ENCODE data around the gene SEZ6L.

The SEZ6L gene

GRCh38 chr22:26169315-26170111, at the start of gene SEZ6L:
Gene SEZ6L (plus strand): TSS chr22:26169462. CDS start chr22:26169670, 208 bp downstream.
- no peak for DNase-seq

DNA sequence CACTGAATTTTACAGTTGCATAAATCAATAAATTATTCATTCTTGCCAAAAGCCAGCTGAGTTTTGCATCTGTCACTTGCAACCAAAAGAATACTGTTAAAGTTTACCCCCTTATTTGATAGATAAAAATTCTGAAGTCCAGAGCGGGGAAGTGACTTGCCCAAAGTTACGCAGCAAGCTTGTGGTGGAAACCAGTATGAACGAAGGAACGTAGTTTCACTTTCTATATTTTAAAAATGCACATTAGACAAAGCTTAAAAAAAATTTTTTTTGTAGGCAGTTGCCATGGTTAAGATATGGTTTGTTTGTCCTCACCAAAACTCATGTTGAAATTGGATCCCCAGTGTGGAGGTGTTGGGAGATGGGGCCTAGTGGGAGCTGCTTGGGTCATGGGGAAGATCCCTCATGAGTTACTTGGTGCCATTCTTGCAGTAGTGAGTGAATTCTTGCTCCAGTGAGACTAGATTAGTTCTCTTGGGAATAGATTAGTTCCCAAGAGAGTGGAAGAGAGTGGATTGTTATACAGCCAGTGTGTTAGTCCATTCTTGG, 46.3 kb upstream of the SEZ6L start:
- no peak for DNase-seq

- DNase-seq, result no peak
Observed at GRCh38 chr22:26124991-26125725, 44.1 kb upstream of the SEZ6L start.

DNA sequence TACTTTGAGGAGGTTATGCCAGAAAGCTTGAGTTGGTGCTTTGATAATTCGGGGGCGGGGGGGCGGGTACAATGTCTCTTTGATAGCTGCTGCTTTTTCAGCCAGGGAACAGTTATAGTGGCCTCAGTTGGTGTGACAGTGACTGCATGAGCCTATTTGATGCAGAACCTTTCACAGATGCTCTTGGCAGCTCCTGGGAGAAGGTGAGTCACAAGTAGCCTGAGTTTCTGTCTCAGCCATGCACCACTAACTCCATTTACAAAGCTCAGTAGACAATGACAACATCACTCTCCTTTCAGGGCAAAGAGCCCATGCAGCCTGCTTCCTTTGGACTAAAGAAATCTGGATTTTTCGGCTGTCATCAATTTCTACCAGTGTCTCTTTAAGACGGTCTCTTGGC, 42.1 kb upstream of the SEZ6L start:
- no peak for DNase-seq

DNA sequence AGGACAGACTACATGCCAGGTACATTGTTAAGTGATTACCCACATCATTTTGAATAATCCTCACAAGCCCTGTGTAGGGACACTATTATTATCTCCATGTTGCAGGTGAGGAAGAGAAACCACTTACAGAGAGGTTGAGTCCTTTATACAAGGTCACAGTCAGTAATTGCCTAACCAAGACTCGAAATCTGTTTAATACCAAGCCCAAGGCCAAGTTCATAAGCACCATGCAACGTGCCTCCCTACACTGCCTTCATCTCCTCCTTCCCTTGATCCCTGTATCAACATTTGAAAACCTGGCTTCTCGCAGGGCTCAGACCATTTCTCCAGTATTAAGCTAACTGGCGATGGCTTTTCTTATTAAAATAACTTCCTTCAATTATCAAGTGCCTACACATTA, 41.7 kb upstream of the SEZ6L start:
- no peak for DNase-seq

DNA sequence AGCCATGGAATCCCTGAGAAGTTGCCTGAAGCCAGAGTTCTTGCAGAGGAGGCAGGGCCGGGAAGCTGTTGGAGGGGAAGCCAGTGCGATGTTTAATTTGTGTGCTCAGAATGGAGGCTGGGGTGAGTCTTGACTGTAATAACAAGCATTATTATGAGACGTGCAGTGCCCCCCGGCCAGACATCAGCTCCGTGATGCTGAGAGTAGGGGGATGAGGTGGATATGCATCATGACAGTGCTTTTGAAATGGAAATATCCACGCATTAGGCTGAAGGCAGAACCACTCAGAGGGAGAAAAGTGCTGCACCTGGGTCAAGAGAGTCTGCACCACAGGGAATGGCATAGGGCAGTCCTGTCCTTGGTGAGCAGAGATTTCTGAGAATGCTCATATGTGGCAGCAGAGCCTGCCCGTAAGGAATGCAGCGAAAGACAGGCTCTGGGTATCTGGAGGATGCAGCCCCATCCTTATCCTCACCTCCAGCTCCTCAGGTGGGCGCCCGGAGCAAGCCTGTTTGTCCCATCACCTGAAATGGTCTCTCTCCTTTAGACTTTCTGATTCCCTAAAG, 37.6 kb upstream of the SEZ6L start:
- no peak for DNase-seq

DNA sequence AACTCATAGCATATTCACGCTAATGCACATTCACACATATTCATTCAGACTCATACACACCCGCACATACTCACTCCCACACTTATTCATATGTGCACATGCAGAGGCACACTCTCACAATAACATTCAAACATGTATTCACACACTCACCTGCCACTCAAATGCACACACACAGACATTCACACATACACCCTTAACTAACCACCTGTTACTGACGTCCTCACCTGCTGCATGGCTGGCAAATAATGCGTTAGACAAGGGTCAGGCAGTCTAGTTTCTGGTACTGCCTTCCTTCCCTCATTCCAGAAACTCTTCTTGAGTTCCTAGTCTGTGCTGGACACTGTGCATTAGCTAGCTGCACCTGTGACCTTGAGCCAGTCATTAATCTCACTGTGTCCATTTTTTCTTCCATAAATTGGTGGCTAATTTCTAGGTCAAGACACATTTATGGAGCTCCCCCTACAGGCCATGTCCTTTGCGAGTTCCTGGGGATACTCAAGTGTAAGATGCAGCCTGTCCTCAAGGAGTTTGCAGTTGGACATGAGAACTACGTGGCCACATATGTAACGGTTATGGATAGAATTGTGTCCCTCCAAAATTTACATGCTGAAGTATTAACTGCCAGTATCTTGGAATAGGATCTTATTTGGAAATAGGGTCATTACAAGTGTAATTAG, 34.5 kb upstream of the SEZ6L start:
- no peak for DNase-seq

- no peak for DNase-seq
Observed at GRCh38 chr22:26135806-26136205, 33.5 kb upstream of the SEZ6L start.

DNA sequence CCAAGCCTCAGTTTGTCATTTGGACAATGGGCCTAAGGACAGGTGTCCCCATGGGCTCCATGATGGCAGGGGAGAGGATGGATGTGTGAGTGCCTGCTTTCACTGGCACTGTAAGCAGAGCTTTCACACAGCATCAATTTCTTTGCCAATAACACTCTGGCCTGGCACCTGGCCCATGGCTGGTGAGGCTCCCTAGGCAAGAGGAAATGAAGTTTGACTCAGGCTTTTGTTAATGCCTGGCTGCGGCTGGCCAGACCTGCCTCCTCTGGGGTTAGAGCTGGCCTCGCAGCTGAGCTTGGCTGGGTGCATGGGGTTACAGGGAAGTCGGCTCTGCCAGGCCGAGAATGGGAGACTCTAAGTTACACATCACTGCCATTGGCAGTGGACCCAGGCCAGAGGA, 30.0 kb upstream of the SEZ6L start:
- no peak for DNase-seq

GRCh38 chr22:26141831-26142230, 27.4 kb upstream of the SEZ6L start:
- no peak for DNase-seq

- DNase-seq, result no peak
Observed at GRCh38 chr22:26143806-26144325, 25.4 kb upstream of the SEZ6L start.

- DNase-seq, result no peak
Observed at GRCh38 chr22:26159886-26160285, 9.4 kb upstream of the SEZ6L start.

DNA sequence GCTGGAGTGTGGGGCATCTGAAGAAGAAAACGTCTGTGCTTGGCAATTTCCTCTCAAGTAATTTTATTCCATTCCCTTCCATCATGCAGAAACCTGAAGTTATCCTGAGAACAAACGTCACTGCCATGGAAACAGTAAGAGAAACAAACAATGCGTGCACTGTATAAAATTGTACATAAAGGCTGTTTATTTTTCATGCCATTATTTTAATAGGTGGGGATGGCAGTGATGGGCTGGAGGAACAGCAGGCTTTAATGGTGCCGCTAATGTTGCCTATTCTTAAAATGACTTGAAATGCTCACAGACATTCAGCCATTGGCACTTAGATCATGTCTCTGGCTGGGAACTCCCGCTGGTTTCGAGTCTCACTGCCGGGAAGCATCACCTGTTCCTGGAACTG, 7.5 kb upstream of the SEZ6L start:
- DNase-seq, result no peak

DNA sequence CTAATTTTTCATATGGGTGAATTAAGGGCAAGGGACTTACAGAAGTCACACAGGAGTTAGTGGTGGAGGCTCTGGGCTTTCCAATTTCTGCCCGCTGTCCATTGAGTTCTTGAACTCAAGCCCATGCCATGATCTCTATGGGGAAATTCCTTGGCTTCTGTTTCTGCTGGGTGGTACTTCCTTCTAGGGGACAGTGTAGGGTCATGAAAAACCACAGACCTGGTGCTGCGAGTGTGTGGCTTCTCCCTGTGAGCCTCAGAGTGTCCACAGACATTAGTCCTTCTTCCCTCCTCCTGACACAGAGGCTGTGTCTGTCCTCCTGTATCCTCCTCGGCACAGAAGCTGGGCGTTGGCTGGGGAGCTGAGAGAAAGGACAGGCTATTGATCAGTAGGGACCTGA, 6.3 kb upstream of the SEZ6L start:
- DNase-seq, result no peak

DNA sequence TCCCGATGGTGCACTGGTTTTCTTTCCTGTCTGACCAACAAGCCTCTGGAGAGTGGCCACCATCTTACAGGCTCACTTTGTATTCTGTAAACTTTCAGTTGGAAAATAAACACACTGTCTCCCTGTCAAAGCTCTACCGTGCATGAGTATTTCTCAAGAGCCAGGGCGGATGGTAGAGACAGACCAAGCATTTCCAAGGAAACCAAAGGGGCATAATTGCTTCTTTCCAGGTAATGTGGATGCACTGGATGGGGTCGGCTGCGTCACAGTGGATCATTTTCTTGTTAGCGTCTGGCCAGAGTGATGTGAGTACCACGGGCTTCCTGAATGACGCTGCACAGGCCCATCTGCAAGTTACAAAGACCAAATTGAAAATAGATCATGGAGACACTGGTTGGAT, 5.1 kb upstream of the SEZ6L start:
- DNase-seq, result no peak

DNA sequence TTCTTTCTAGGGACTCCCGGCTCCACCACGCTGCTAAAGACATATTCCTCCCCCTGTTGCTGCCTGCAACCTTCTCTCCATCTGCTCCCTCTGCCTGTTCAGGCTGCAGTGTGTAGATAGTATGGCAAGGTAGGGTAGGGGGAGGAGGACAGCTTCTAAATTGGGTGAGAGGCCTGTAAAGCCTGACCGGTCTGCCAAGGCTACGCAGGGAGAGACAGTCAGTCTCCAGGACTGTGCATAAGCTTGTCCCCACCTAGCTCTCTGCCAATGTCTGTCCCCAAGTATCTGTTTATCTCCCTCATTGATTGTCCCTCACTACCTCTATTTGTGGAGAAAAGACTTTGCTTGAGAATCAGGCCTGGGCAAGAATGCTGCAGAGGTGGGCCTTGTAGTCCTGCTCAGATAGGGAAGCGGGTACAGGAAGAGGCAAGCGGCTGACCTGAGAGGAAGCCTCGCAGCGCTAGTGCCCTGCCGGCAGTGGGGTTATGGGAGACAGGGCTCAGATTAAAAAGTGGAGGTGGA, 871 bp upstream of the SEZ6L start:
- no peak for DNase-seq

DNA sequence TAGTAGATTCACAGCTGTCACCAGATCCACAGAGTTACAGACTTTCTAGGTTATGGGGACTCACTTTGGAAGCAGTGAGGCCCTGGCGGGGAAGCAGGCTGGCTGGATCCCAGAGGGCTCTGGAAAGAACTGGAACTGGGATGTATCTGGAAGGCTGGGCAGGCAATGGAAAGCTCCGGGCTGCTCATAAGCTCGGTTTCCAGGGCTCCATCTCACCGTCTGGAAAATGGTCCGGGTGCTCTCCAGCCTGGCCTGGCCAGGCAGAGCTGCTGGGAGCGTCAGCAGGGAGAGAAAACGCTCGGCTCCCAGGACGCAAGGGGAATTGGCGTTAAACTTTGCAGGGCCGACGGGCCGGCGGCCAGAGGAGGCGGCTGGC, 335 bp upstream of the SEZ6L start:
- DNase-seq, result no peak

GRCh38 chr22:26170112-26170492, 840 bp downstream of the SEZ6L start:
- DNase-seq, result no peak

DNA sequence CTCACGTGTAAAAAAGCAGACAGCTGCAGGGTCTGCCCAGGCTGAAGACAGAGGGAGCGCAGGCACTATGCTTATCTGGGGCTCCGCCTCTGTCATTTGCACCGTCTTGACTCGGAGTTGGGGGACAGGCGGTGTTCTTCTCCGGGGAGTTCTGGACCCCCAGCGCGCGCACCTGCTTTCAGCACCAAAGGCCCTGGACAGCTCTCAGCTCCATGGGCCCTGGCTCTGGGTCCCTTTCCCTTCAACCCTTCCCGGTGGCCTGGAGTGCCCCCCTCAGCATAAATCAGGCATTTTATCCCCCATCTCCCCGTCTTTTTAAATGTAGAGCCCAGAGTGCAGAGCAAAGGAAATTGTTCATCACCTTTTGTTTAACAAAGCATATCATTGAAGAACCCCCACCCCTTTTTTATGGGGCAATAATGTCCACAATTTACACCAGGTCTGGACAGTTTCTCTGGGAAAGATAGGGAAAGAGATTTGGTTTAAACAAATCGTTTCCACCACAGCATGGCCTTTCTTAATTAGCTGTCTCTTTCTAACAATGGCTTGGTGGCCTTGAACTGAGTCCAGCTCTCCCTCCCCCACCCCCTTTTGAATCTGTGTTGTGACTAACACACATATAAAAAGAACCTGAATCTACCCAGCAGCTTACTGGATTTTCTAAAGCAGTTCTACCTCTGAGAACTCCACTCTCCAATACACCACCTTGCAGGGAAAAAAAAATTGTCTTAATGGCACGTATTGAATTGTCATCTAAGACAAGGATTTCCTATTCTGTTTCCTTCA, 1.7 kb downstream of the SEZ6L start:
- no peak for DNase-seq

DNA sequence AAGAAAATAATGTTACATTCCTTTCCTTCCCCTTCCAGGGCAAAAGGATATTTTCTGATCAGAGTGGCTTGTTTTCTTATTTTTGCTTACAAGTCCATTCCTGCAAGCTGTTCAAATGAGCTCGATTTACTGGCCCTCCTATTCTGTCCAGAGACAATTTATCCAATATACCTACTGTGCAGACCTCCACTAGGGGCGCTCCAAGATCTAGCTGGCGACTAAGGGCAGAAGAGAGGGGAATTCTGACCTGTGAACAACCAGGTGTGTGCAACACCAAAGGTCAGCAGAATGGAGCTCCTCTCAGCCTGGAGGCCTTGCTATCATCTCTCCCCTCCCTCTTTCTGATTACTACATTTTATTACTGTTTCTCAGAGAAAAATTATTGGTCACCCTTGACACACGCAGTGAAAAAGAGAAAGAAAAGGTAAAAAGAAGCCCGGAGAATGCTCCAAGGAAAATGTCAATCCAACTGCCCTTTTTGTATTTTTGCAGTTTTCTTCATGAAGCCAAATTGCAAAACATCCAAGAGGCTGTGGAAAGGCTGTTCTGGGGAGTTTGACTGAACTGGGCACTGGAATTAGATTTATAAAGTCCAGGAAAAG, 3.2 kb downstream of the SEZ6L start:
- DNase-seq, result peak; percentile 6

- no peak for DNase-seq
Observed at GRCh38 chr22:26174280-26174679, 5.0 kb downstream of the SEZ6L start.

DNA sequence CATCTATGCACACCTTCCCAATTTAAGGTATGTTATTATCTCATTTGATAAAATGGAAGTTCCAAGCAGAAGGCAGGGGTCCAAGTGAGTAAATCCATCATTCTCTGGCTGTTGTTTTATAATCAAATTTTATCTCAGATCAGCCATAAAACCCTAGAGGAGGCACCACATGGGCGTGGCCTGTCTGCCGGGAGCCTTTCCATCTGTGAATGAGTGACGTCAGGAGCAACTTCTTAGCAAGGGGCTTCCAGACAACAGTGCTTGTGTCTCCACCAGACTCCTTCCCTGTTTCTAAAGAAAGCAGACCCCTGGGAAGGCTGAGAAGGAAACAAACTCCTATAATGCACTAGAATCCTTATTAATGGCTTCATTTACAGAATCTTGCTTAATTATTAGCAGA, 13.5 kb downstream of the SEZ6L start:
- DNase-seq, result no peak
